8988T (cell line): ENCODE data around the gene RAB5IF.
"Not testable (repeated sequence)": the region's sequence is repeated elsewhere in the genome, so short reads cannot be mapped to it uniquely, and the experiment has no call there.

Experiments
- DNase-seq: peaks from one replicate; pipeline ENCODE4 v3.0.0; 2011

Gene RAB5IF

DNA sequence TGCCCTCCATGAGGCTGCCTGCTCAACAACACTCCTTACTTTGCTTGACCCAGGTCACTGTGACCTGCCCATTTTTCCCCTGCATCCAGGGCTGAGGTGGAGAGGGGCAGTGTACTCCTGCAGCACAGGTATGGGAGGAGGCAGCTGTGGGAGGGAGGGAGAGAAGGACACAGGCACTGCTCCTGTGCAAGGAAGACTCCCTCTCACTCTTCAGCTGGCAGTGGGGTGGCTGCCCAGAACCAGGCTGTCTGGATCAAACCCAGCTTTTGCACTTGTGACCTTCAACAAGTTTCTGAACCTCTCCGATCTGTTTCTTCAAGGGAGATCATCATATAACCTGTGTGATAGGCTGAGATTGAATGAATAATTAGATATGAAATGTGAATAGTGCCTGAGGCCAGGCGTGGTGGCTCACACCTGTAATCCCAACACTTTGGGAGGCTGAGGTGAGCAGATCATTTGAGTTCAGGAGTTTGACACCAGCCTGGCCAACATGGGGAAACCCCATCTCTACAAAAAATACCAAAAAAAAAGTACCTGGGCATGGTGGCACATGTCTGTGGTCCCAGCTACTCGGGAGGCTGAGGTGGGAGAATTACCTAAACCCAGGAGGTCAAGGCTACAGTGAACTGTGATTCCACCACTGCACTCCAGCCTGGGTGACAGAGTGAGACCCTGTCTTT is 18.1 kb upstream of the RAB5IF start:
- DNase-seq, result no peak

DNA sequence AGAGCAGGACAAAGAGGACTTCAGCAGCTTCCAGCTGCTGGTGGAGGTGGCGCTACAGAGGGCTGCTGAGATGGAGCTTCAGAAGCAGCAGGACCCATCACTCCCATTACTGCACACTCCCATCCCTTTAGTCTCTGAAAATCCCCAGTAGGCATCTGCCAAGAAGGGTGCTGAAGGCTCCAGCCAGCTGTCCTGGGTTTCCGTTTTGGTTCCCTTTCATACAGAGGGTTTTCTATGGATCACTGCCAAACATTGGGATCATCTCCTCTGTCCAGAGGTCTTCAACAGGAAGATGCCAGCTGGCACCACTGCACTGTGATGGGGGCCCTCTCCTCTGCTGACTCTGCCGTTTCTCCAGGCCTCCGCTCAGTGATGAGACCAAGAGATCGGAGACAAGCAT is 14.3 kb upstream of the RAB5IF start:
- DNase-seq, result no peak

DNA sequence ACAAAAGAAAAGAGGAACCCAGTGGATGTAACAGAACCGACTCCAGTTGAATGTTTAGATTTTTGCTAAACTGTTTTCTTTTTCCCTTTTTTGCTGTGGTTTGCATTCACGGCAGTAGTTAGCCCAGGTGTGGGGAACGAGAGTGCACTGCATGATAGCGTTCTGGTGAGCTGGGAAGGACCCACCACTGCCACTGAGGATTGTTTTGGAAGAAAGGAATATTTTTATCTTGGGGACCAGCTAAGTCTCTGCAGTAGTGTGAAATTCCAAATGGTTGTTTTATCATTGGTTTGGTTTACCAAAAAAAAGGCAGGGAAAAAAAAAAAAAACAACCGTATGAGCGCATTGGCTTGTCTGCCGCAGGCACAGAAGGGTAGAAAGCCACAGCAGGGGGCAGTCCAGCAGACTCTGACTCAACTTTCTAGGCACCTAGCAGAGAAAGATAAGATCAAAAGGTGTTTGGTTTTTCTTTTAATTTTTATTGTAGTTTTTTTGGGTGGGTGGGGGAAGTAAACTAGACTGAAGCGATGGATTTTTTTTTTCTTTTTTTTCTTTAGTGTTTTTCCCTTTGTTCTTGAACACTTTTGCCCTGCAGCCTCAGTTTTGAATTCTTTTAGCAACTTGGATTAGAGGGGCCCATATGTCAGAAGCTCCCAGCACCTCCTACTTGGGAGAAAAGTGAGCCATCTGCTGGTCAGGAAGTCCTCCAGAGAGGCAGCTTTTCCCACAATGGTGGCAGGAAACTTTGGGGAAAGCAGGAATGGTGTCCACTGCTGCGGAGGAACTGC is 13.5 kb upstream of the RAB5IF start:
- DNase-seq, result no peak

DNA sequence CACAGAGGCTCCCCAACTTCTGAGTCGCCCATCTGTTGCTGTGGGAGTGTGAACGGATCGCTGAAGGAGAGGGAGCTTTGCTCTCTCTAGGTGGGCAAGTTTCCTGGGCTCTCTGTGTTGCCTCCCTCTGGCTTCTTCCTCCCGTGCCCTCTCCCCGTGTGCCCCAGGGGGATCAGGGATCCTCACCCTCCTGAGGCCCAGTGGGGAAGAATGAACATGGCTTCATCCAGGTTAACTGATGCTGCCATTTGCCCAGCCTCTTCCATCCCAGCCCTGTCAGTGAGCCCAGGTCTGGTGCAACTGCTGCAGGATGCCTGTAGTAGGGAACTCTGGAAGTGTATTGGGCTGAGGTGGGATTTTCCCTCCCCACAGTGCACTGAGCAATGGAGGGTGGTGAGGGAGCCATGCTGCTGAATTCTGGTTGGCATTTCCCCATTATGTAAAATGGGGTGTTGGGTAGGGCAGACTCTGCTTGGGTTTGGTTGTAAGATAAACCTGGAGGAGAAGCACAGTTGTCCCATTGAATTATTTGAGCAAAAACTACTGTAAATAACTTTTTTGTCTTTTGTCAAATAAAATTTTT is 12.1 kb upstream of the RAB5IF start:
- no peak for DNase-seq

DNA sequence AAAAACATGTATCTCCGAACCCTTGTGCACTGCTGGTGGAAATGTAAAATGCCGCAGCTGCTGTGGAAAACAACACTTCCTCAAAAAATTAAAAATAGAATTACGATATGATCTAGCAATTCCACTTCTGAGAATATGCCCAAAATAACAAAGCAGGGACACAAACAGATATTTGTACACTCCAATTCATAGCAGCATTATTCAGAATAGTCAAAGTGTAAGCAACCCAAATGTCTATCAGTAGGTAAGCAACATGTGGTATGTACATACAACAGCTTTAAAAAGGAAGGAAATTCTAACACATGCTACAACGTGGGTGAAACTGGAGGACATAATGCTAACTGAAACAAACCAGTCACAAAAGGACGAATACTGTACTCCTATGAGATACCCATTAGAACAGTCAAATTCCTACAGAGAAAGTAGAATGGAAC is 5.7 kb upstream of the RAB5IF start:
- no peak for DNase-seq

DNA sequence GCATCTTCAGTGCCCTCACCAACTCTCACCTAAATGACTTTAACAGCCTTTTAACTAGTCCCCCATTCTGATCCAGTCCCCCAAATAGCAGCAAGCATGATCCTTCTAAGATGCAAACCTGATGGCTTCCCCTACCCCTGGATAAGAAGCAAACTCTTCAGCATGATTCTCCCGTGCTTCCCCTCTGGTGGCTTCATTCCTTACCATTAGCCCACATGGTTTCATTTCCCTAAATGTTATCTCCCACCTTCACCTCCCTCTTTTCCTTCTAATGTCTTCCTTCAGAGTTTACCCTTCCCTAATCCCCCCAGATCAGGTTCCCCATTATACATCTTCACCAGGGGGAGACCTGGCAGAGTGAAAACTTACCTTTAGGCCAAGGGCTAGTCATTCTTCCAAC is 4.0 kb upstream of the RAB5IF start:
- no peak for DNase-seq

DNA sequence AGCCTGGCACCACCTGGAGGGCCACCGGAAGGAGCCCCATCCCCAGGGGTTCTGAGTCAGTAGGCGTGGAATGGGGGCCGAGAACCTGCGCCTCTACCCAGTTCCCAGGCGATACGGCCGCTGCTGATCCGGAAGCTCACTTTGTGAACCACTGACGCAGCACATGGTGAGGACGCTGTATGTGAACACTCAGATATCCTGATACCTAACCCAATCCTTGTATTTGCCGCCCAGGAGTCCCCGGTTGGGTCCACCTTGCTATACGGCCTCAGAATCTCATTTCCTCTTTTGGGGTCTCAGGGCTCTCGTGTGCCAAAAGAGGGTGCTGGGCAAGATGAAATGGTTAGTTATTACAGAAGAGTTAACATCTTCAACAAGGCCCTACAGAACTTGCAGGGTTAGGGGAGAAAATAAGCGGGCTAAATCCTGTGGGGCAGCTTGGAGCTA is 604 bp upstream of the RAB5IF start:
- no peak for DNase-seq

DNA sequence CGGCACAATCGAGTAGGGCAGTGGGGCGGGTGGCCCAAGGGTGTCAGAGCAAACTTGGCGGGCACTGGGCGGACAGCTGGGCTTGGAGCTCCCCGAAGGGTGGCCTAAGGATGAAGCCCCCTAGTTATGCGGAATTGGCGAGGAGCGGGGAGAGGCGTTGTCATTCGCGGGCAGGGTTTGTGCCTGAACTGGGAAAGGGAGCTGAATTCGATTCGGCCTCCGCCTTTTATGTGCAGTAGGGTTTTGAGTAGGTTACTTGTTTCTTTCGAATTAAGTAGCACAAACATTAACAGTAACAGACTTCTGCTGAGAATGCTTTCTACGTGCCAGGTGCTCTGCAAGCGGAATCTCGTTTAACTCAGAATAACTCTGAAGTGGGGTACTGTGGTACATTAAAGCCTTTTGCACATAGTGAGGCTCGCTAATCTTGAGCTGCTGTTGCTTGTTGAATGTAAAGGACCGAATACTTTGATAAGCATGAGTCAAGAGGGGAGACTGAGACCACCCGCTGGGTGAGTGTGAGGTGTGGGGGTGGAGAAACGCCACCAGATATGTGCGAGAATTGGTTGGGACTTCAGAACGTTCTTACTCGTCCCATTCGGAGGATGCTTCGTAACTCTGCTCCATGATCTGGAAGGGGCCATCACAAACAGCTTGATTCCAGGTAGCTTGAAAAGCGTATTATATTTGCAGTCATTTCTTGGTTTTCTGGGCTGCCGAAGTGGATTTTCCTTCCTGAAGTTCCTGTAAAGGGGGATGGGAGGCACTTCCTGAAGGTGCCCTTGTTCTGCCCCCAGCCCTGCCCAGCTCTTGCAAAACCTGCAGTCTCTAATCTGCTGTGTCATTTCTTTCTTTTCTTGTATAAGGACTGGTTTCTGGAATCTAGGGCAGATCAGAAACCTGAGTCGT is 833 bp downstream of the RAB5IF start:
- no peak for DNase-seq

DNA sequence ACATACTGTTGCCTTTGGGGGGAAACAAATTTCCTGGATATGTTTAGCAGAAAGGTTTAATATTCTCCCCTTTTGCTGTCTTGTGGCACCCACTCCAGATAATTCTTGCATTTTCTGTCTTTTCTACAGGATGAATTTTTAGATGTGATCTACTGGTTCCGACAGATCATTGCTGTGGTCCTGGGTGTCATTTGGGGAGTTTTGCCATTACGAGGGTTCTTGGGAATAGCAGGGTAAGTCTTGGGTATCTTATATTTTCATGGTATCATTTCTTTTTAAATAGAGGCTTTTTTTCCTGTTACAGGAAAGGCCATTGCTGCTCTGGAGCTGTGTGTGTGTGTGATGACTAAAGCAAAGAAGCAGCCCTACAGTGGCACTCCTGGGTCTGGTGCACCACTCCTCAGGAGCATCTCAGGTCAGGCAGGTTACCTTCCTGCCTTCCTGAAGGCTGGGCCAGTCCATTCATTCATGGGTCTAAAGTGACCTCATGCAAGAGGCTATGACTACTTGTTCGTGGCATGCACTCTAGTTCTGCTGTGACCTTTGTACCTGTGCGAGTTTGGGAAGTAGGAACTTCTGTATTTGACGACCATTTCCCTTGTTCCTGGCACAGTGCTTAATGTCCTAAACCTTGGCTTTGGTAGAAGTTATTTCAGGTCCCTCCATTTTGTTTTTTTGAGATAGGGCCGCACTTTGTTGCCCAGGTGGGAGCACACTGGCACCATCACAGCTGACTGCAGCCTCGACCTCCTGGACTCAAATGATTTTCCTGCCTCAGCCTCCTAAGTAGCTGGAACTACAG is 2.2 kb downstream of the RAB5IF start:
- no peak for DNase-seq

DNA sequence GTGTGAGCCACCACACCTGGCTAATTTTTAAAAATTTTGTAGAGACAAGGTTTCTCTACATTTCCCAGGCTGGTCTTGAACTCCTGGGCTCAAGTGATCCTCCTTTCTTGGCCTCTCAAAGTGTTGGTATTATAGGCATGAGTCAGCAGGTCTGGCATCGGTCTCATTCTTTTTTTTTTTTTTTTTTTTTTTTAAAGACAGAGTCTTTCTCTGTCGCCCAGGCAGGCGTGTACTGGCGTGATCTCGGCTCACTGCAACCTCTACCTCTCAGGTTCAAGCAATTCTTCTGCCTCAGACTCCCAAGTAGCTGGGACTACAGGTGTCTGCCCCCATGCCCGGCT is 2.8 kb downstream of the RAB5IF start:
- DNase-seq, result not testable (repeated sequence)

DNA sequence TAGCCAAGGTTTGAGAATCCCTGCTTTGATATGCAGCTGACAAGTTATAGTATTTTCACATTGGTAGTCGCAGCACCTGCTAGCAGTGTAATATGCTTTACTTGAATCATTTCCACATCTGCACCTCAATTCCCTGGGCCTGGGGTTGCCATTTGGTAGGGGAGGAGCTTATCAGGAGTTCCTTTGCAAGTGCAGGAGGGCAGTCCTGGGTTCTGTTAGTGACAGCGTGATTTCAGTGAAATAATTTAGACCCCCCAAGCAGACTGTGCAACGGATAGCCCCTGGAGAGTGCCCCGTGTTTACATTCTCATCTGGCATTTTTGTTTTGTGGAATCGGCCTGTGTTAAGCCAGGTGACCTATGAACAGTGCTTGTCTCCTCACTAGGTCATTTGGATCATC is 6.0 kb downstream of the RAB5IF start:
- DNase-seq, result no peak

DNA sequence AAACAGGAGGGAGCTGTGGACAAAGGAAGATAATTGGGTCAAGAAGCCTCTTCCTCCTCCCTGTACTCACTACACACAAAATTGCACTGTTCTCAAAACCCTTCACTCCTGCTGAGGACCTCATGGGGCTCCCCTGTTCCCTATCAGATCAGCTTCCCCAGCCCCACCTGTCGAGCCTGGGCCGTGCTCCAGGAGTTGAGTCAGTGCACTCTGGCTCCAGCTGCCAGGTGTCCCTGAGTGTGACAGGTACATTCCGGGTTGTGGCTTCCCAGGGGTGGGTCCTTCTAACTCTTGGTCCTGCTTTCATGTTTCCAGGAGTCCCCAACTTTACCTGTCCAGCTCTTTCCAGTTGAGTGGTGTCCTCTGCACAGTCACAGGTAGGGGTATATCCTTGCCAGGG is 8.4 kb downstream of the RAB5IF start:
- no peak for DNase-seq

DNA sequence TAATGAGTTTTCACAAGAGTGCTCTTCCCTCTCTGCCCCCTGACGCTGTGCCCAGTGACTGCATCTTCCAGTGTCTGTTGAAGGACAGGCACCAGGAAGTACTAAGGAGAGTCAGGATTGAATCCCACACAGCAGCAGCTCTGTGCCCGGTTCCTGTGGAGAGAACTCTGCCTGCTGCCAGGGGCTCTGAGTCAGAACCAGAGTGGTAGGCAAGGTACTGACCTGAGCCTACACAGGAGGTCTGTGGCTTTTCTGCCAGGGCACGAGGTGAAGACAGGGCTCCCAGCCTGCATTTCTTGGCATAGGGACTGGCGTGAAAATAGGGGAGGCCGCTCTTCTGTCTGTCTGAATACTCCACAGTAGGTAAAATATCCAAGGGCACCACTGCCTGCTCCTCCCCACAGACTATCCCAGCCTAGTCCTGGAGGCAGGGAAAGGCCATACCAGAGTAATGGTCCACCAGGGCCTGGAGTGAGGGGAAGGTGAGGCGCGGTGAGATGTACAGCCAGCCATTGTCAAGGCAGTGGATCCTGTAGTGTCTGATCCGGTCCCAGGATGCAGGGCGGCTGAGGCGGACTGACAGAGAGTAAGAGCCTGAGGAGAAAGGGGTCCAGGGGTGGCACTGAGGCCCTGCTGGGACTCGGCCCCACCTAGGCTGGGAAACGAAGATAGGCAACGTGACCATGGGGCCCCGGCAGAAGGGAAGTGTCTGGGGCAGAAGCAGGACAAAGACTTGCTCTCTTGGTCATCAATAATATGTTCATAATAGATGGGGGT is 9.4 kb downstream of the RAB5IF start:
- DNase-seq, result no peak

DNA sequence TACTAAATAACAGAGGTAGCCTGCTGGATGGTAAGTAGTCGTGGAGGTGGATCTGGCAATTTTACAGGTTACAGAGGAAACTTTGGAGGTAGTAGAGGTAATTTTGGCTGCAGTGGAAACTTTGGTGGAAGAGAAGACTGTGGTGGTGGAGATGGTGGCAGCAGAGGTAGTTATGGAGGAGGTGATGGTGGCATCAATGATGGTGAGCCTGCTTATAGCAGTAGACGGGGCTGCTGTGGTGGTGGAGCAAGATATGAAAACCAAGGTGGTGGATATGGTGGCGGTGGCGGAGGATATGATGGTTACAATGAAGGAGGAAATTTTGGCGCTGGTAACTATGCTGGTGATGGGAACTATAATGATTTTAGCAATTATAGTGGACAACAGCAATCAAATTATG is 15.3 kb downstream of the RAB5IF start:
- no peak for DNase-seq

DNA sequence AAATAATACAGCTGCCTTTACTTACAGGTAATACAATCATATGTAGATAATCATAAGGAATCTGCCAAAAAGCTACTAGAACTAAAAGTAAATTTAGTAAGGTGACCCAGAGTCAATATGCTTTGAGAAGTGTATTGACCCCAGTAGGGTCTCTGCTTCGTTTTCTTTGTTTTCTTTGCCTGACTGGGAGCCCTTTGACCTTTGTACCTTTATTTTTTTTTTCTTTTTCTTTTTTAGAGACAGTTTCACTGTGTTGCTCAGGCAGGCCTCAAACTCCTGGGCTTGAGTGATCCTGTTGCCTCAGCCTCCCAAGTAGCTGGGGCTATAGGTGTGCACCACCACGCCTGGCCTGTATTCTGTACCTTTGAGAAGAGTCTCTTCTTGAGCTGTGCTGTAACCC is 17.9 kb downstream of the RAB5IF start:
- no peak for DNase-seq

DNA sequence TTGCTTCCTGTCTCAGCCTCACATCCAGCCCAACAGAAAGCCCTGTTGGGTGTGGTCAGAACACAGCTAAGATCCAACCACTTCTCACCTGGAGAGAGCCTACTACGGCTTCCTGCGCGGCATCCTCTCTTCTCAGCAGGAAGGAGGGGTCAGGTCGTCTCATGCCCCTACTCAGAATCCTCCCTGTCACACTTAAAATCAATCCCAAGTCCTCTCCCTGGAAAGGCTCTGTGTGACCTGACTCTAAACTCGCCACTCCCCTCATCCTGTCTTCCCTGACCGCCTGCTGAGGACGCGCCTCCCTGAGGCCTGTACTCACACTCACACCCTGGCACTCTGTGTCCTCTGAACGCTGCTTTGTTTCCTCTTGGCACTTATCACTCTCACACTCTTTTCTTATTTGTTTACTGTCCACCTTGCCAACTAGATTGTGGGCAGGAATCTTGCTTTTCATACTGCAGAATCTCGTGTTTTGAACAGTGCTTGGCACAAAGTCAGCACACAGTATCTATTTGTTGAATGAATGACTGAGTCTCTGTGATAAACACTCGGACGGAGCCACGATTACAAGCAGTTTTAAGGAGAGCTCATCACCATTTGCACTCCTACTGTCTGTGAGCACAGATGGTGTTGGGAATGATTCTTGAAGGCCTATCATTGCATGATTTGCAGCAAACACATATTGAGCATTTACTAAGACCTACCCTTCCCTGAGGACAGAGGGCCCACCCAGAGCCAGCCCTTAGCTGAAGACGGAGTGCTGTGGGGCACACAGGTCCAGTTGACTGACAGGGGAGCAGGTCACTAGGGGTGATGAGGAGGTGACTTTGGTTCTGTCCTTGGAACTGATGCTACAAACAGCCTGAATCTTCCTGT is 18.7 kb downstream of the RAB5IF start:
- no peak for DNase-seq

DNA sequence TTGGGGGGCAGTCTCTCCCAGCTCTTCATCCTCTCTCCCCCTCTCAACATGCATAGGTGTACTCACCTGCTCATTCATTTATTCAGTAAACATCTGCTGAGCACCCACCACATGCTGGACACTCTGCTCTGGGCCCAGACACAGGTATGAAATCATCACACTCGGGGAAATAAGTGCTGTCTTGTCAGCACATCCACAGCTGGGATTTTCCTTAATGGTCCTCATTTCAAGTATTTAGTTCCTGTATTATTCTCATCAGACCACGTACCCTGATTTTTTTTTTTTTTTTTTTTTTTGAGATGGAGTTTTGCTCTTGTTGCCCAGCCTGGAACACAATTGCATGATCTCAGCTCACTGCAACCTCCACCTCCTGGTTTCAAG is 19.4 kb downstream of the RAB5IF start:
- no peak for DNase-seq

DNA sequence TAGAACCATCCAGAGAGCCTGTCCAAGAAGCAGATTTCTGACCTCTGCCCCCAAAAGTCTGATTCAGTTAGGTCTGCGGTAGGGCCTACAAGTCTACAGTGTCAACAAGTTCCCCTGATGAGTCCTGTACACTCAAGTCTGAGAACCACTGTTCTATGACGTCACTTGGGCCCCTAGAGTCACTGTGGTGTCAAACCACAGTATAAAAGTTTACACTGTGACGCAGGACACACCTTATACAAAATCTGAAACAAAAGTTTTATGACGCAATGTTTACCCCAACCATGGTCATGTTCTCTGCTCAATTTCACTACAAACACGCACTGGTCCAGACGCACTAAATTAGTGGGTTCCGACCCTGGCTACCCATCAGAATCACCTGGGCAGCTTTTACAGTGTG is 22.5 kb downstream of the RAB5IF start:
- no peak for DNase-seq

DNA sequence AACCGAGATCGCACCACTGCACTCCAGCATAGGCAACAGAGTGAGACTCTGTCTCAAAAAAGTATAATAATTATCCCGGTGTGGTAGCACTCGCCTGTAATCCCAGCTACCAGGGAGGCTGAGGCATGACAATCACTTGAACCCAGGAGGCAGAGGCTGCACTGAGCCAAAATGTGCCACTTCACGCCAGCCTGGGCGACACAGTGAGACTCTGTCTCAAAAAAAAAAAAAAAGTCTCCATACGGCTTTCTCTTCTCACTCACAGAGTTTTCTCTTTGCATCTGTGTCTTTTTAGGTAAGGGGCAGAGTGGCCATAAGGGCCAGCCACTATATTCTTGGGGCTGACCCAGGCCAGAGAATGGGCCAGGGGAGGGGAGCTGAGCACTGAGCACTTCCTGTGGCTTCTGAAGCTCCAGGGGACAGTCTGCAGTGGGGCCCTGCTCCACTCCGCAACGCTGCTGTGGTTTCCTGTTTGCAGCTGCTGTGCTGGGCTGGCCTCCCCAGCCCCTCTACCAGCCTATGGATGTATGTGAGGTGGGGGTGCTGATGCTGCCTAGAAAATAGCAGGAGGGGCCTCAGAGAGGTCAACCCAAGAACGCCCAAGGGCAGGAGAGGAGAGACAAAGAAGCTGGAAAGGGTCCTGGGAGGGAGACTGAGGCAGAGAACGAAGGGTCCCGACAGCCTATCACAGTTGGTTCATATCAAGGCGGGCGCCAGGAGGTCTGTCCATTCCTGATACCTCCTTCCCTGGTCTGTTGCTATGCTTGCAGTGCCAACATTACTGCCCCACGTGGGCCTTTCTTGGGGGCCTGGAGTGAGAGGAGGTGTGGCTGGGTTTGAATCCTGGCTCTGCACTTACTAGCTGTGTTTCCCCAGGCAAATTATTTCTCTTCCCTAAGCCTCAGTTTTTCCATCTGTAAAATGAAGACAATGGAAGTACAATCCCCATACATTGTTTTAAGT is 24.4 kb downstream of the RAB5IF start:
- DNase-seq, result no peak
